Natural killer cell (primary cell): ENCODE results near the gene FTO. TPM values are rescaled to one million over a fixed set of nuclear protein-coding genes. Genes with fewer than 3 reads are reported as not detected.

ENCODE experiments used
- ATAC-seq, 3 donors: fragments of 150-1000 bp in 2 of 3; fragments of 200-7000 bp in 1 of 3; cut with Tn5 transposase; 1 replicate in 1 of 3; 2 replicates in 2 of 3; pipeline ENCODE4 v1.10.0; 2021; ENCODE audit warnings: mild to moderate bottlenecking in 2 of 3, moderate library complexity in 2 of 3
- DNase-seq, 2 donors: peaks; one replicate each; pipeline versions ENCODE4 v3.0.0 to v3.0.0-alpha.2; 2013 to 2021; ENCODE audit warnings: mixed read lengths in 1 of 2
- H3K27ac ChIP-seq: one replicate; pipeline ENCODE4 v1.5.1; 2013; ENCODE audit warnings: mild to moderate bottlenecking, low read length
- H3K27me3 ChIP-seq: one replicate; pipeline ENCODE4 v1.6.1; 2013; ENCODE audit warnings: low read length; ENCODE audit not compliant: control insufficient read depth, insufficient read depth
- H3K36me3 ChIP-seq: one replicate; pipeline ENCODE4 v1.6.1; 2013; ENCODE audit warnings: low read length; ENCODE audit not compliant: control insufficient read depth, insufficient read depth
- H3K4me1 ChIP-seq: one replicate; pipeline ENCODE4 v1.6.1; 2013; ENCODE audit warnings: low read length; ENCODE audit not compliant: control insufficient read depth, insufficient read depth
- H3K4me3 ChIP-seq: one replicate; pipeline ENCODE4 v1.5.1; 2013; ENCODE audit warnings: low read length
- H3K9me3 ChIP-seq: one replicate; pipeline ENCODE4 v1.6.1; 2013; ENCODE audit warnings: low read length; ENCODE audit not compliant: control insufficient read depth, insufficient read depth
- H3K27ac Mint-ChIP-seq, 2 donors: one replicate each; pipeline ENCODE4 v1.8.0; 2022; ENCODE audit warnings: mild to moderate bottlenecking in 2 of 2, mixed read lengths in 2 of 2, moderate library complexity in 1 of 2
- H3K27me3 Mint-ChIP-seq, 2 donors: one replicate each; pipeline ENCODE4 v1.8.0; 2022; ENCODE audit warnings: low read depth in 2 of 2, mixed read lengths in 2 of 2
- H3K36me3 Mint-ChIP-seq: one replicate; pipeline ENCODE4 v1.8.0; 2022; ENCODE audit warnings: mixed read lengths
- H3K4me1 Mint-ChIP-seq, 2 donors: one replicate each; pipeline ENCODE4 v1.8.0; 2022; ENCODE audit warnings: mixed read lengths in 2 of 2
- H3K4me3 Mint-ChIP-seq: one replicate; pipeline ENCODE4 v1.8.0; 2022; ENCODE audit warnings: mild to moderate bottlenecking, moderate library complexity, mixed read lengths
- H3K9me3 Mint-ChIP-seq, 2 donors: one replicate each; pipeline ENCODE4 v1.8.0; 2022; ENCODE audit warnings: mixed read lengths in 2 of 2
- CTCF ChIP-seq: fragments of 200-600 bp; IDR thresholded peaks from one replicate; pipeline ENCODE4 v1.8.0; 2022; ENCODE audit warnings: antibody characterized with exemption
- WGBS: methylation state at CpG from one replicate; pipeline ENCODE4 v1.1.7; 2013; ENCODE audit warnings: missing lambda C conversion rate; ENCODE audit not compliant: insufficient coverage; 5-methylcytosine and 5-hydroxymethylcytosine counted together
- intact Hi-C: fragments of 100-400 bp; cut with micrococcal nuclease; formaldehyde crosslinking; loops from one replicate; pipeline ENCODE4 v1.14.2; 2022
- total RNA-seq, 4 donors: library from RNA; stranded (reverse); fragments of 120-200 nt in 1 of 4; gene quantifications; one replicate each; pipeline versions ENCODE4 v1.2.3 to v1.2.4, GENCODE V29; 2013 to 2022

Gene FTO
- total RNA-seq, 3 donors from 2014 or later (not counting 1 experiment from before 2014, with no cell fraction given) = 55.4 to 70.5 (median 55.4) TPM

- H3K27me3 Mint-ChIP-seq = no peaks in the 10 kb centered on the region
- no peak overlapping the region for H3K27ac ChIP-seq
- no peaks in the 10 kb centered on the region for H3K36me3 ChIP-seq
- H3K27ac Mint-ChIP-seq = no peak overlapping the region
- no peak overlapping the region for H3K4me3 Mint-ChIP-seq
- H3K36me3 Mint-ChIP-seq = no peaks in the 10 kb centered on the region
- peaks cover 8 to 9% of the 10 kb centered on the region in 2 donors for H3K4me1 Mint-ChIP-seq
- DNase-seq = no peak
- H3K9me3 ChIP-seq = no peaks in the 10 kb centered on the region
- no peak overlapping the region for H3K4me3 ChIP-seq
- no CpG with 5 or more reads among the region's 2 CpGs for WGBS
- no peaks in the 10 kb centered on the region for H3K4me1 ChIP-seq
- no peaks in the 10 kb centered on the region for H3K9me3 Mint-ChIP-seq
- no peak for TF ChIP-seq CTCF
- no peaks in the 10 kb centered on the region for H3K27me3 ChIP-seq
- intact Hi-C loops = no loop called here
- no peak for ATAC-seq
Measured at GRCh38 chr16:53895851-53896250, 191.9 kb downstream of the FTO start.

- peaks cover 15% of the 10 kb centered on the region in 2 donors for H3K4me1 Mint-ChIP-seq
Measured at GRCh38 chr16:53896722-53897121, 192.8 kb downstream of the FTO start.

GRCh38 chr16:53898993-53899392 lies 195.0 kb downstream of the FTO start:
- ATAC-seq = no peak

More at GRCh38 chr16:53896722-53897121, 192.8 kb downstream of the FTO start:
- no peaks in the 10 kb centered on the region for H3K9me3 Mint-ChIP-seq
- H3K36me3 Mint-ChIP-seq = no peaks in the 10 kb centered on the region
- H3K4me1 ChIP-seq = no peaks in the 10 kb centered on the region
- ATAC-seq (no peak), DNase-seq (no peak)
- no peak overlapping the region for H3K27ac Mint-ChIP-seq
- H3K4me3 ChIP-seq = no peak overlapping the region
- no peaks in the 10 kb centered on the region for H3K9me3 ChIP-seq
- no peaks in the 10 kb centered on the region for H3K27me3 ChIP-seq
- no peaks in the 10 kb centered on the region for H3K27me3 Mint-ChIP-seq
- H3K27ac ChIP-seq = no peak overlapping the region
- intact Hi-C loops = no loop called here
- no peak for TF ChIP-seq CTCF
- WGBS = 98% methylated on average over 5 of the region's 7 CpGs
- no peak overlapping the region for H3K4me3 Mint-ChIP-seq
- H3K36me3 ChIP-seq = no peaks in the 10 kb centered on the region

More at GRCh38 chr16:53898993-53899392, 195.0 kb downstream of the FTO start:
- H3K4me1 Mint-ChIP-seq = peaks cover 16 to 17% of the 10 kb centered on the region in 2 donors
- no peaks in the 10 kb centered on the region for H3K4me1 ChIP-seq
- no peak overlapping the region for H3K4me3 ChIP-seq
- no CpG with 5 or more reads among the region's 1 CpG for WGBS
- H3K4me3 Mint-ChIP-seq = no peak overlapping the region
- no peaks in the 10 kb centered on the region for H3K27me3 Mint-ChIP-seq
- H3K9me3 Mint-ChIP-seq = no peaks in the 10 kb centered on the region
- no peaks in the 10 kb centered on the region for H3K27me3 ChIP-seq
- H3K27ac Mint-ChIP-seq = no peak overlapping the region
- no peaks in the 10 kb centered on the region for H3K36me3 ChIP-seq
- no peaks in the 10 kb centered on the region for H3K9me3 ChIP-seq
- no peak overlapping the region for H3K27ac ChIP-seq
- DNase-seq = no peak
- H3K36me3 Mint-ChIP-seq = no peaks in the 10 kb centered on the region
- intact Hi-C loops = no loop called here
- TF ChIP-seq CTCF = no peak
